Transverse colon (tissue), 3 donors: ENCODE data around the gene EVI5.

Experiments used
- CTCF ChIP-seq, 5 experiments: fragments of 200-600 bp in 3 of 5; fragments of 450-650 bp in 2 of 5; sonication (generic) in 3 of 5; IDR thresholded peaks; 1 replicate in 2 of 5; 2 replicates in 3 of 5; pipeline ENCODE4 v1.5.1; 2016 to 2017; ENCODE audit warnings: antibody characterized with exemption in 5 of 5, inconsistent platforms in 3 of 5, mild to moderate bottlenecking in 2 of 5, moderate library complexity in 1 of 5
- EP300 ChIP-seq: sonication (generic); formaldehyde crosslinking; IDR thresholded peaks from one replicate; pipeline ENCODE4 v1.6.1; 2017; ENCODE audit warnings: antibody characterized with exemption, low read depth
- POLR2A ChIP-seq: fragments of 450-650 bp; IDR thresholded peaks from one replicate; pipeline ENCODE4 v1.6.1; 2016; ENCODE audit warnings: antibody characterized with exemption, mild to moderate bottlenecking, moderate library complexity

DNA sequence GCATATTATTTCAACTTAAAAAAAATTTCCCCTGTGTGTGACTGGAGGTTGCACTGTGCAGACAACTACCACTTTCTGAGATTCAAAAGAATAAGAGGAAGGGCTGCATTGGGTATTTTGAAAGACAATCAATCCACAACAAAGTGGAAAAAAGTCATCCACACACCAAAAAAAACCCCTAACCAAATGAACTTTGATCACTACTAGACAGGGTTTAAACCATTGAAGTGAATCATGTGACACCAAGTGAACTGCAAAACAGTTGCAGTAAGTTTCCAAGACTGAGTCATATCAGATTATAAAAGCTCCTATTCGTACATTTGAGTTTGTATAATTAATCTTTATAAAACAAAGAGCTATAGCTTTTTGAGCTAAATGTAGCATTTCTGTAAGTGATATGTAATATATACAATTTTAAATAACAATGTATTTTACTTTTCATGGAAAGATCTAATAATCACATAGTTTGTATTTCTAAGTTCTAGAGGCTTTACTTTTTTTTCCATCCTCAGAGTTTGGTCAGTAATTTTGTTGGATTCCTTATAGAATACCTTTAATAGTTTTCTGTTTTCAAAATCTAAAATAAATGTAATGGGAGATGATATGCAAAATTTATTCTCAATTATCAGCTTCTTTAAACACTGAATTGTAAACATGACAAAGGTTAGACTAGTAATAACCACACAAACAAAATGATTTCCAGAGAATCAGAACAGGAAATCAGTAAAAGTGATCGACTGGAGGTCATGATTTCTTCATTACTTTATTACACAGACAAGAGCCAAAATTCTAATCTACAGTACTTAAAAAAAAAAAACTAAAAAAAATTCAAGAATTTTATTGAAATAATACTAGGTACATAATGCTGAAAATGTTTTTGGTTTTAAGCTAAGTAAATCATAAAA lies 247.7 kb downstream of the EVI5 start:
- TF ChIP-seq POLR2A (no peak), CTCF (IDR thresholded peaks at IDR 0.05) (no peak), EP300 (no peak)
